ENCODE results near the gene WBP1. TPM values are rescaled to one million over a fixed set of nuclear protein-coding genes. Genes with fewer than 3 reads are reported as not detected.
A peak's percentile ranks its signal among the peaks of the same experiment; 100 is the strongest.

WBP1 gene
- 10 to 100 TPM; 10.7 to 17.5 (median 16.5) TPM for total RNA-seq

- intact Hi-C loops (cut with DNase I; ENCODE audit: low total_unique reads) (loop anchor here (10.0 kb wide), 3 partner anchors 264 to 1224 kb away; partner anchors contain the start of genes CCT7, HK2, MTHFD2 and PRADC1), in situ Hi-C loops (cut with MboI; ENCODE audit: low sequenced_read_pairs in 4 of 4) (loop anchor here in 1 of 4 donors (25.0 kb wide), 1 partner anchor 379 kb away; the partner anchor contains the start of gene HK2)
- peak; percentile 92 to 93 for ATAC-seq
- Histone ChIP-seq H3K36me3 (peaks cover 0 to 29% of the 10 kb centered on the region in 2 donors), H3K27me3 (no peaks in the 10 kb centered on the region), H3K27ac (peak within 1 kb of the TSS; percentile 84 to 94 (median 88)), H3K9me3 (no peaks in the 10 kb centered on the region), H3K4me3 (peak within 1 kb of the TSS; percentile 67 to 92 (median 71)), H3K4me1 (peaks cover 24 to 32% of the 10 kb centered on the region in 2 donors)
- TF ChIP-seq POLR2A (IDR thresholded peaks at IDR 0.05): peak; percentile 22 to 23
- TF ChIP-seq, protein P1, sequence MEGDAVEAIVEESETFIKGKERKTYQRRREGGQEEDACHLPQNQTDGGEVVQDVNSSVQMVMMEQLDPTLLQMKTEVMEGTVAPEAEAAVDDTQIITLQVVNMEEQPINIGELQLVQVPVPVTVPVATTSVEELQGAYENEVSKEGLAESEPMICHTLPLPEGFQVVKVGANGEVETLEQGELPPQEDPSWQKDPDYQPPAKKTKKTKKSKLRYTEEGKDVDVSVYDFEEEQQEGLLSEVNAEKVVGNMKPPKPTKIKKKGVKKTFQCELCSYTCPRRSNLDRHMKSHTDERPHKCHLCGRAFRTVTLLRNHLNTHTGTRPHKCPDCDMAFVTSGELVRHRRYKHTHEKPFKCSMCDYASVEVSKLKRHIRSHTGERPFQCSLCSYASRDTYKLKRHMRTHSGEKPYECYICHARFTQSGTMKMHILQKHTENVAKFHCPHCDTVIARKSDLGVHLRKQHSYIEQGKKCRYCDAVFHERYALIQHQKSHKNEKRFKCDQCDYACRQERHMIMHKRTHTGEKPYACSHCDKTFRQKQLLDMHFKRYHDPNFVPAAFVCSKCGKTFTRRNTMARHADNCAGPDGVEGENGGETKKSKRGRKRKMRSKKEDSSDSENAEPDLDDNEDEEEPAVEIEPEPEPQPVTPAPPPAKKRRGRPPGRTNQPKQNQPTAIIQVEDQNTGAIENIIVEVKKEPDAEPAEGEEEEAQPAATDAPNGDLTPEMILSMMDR (IDR thresholded peaks at IDR 0.05 in 4 of 5, conservative IDR thresholded peaks at IDR 0.05 in 1 of 5): no peak
- DNase-seq: peak; percentile 100
Measured at GRCh38 chr2:74458132-74458937, at the start of gene WBP1. TSS of gene WBP1 (plus strand) at chr2:74458438. CDS start at chr2:74458603, 165 bp downstream.

GRCh38 chr2:74413001-74413698, 45.1 kb upstream of the WBP1 start:
- Histone ChIP-seq H3K9me3 (no peaks in the 10 kb centered on the region), H3K4me1 (peaks cover 4 to 14% of the 10 kb centered on the region in 2 donors), H3K27me3 (peaks cover 11 to 22% (median 19%) of the 10 kb centered on the region in 3 donors), H3K27ac (no peak overlapping the region), H3K36me3 (no peaks in the 10 kb centered on the region), H3K4me3 (no peak overlapping the region)
- in situ Hi-C loops (cut with MboI; ENCODE audit: low sequenced_read_pairs in 4 of 4): no loop called here
- intact Hi-C loops (cut with DNase I; ENCODE audit: low total_unique reads): no loop called here
- TF ChIP-seq, protein P1 (IDR thresholded peaks at IDR 0.05 in 4 of 5, conservative IDR thresholded peaks at IDR 0.05 in 1 of 5): no peak
- TF ChIP-seq POLR2A (IDR thresholded peaks at IDR 0.05): no peak
- ATAC-seq (no peak), DNase-seq (no peak)

- Histone ChIP-seq H3K9me3 (no peaks in the 10 kb centered on the region), H3K36me3 (no peaks in the 10 kb centered on the region), H3K27ac (peak overlapping the region in 3 of 4 donors; percentile 33 to 57 (median 49)), H3K4me3 (peak overlapping the region; percentile 40 to 70 (median 58)), H3K27me3 (peaks cover 11 to 22% (median 19%) of the 10 kb centered on the region in 3 donors), H3K4me1 (peaks cover 4 to 14% of the 10 kb centered on the region in 2 donors)
- no peak for TF ChIP-seq POLR2A (IDR thresholded peaks at IDR 0.05)
- TF ChIP-seq, protein P1 (IDR thresholded peaks at IDR 0.05 in 4 of 5, conservative IDR thresholded peaks at IDR 0.05 in 1 of 5): no peak
- DNase-seq: no peak
- intact Hi-C loops (cut with DNase I; ENCODE audit: low total_unique reads) (no loop called here), in situ Hi-C loops (cut with MboI; ENCODE audit: low sequenced_read_pairs in 4 of 4) (no loop called here)
- ATAC-seq: no peak
Measured at GRCh38 chr2:74414441-74414840, 43.8 kb upstream of the WBP1 start.

DNA sequence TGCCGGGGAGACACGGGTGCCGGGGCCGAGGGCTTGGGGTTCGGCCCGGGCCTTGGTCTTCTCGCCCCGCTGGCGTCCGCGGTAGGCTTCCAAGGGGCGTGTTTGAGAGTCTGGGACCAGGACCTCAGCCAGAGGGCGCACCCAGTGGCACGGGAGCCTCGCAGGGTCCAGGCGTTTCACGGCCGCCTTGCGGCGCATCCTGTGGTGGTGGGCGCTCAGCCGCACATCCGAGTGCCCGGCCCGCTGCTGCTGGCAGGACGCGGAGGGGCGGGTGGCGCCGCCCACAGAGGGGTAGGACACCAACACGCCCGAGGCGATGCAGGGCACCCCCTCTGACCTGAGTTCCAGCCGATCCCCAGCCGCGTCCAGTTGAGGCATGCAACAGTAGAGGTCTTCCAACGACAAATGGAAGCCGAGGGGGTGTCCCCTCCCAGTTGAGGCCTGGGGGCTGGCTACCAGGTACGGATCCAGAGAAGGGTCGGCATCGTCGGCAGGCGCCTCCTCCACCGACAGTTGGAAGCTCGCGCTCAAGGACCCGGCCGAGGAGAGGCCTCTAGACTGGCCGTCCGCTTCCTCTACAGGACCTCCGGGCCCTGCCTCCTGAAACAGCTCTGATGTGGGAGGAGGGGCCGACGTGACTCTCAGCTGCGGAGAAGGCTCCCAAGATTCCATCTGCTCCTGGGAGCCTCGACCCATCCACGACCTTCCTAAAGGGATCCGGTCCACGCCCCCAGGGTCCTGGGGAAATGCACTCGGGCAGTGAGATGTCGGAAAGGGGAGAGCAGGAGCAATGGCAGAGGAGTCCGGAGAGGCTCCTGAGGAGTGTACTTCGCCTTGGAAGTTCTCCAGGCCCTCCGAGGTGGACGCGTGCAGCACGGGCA, 43.1 kb upstream of the WBP1 start:
- Histone ChIP-seq H3K27me3 (peaks cover 11 to 22% (median 19%) of the 10 kb centered on the region in 3 donors), H3K4me1 (peaks cover 4 to 14% of the 10 kb centered on the region in 2 donors), H3K36me3 (no peaks in the 10 kb centered on the region), H3K9me3 (no peaks in the 10 kb centered on the region), H3K4me3 (peak overlapping the region; percentile 40 to 70 (median 58)), H3K27ac (peak overlapping the region; percentile 1 to 57 (median 41))
- no peak for TF ChIP-seq POLR2A (IDR thresholded peaks at IDR 0.05)
- TF ChIP-seq, protein P1 (IDR thresholded peaks at IDR 0.05 in 4 of 5, conservative IDR thresholded peaks at IDR 0.05 in 1 of 5): peak in 2 of 5 experiments; percentile 38 to 48
- in situ Hi-C loops (cut with MboI; ENCODE audit: low sequenced_read_pairs in 4 of 4) (no loop called here), intact Hi-C loops (cut with DNase I; ENCODE audit: low total_unique reads) (no loop called here)
- no peak for DNase-seq
- ATAC-seq: peak; percentile 54 to 61

Measured in gastrocnemius medialis (tissue), 4 donors.